Activated CD8-positive, alpha-beta T cell treated with anti-CD3 and anti-CD28 coated beads, Interleukin-2, amount 10 ng/mL, durations not matched to agents 7 days and 5 days (primary cell): ENCODE measurements around the gene R3HDML. TPM values are rescaled to one million over a fixed set of nuclear protein-coding genes. Genes with fewer than 3 reads are reported as not detected.
"Not testable (repeated sequence)": the region's sequence is repeated elsewhere in the genome, so short reads cannot be mapped to it uniquely, and the experiment has no call there.

Source experiments
- ATAC-seq: fragments of 150-1000 bp; cut with Tn5 transposase; one replicate; pipeline ENCODE4 v1.10.0; 2021; ENCODE audit warnings: moderate library complexity
- CTCF ChIA-PET: fragments of 350-600 bp; sonication (Branson Sonifier 250); formaldehyde crosslinking; loops from one replicate; lab custom pipeline; 2021; ENCODE audit warnings: antibody characterized with exemption; lab: Charles Lee
- POLR2A ChIA-PET: fragments of 350-600 bp; sonication (Branson Sonifier 250); formaldehyde crosslinking; loops from one replicate; lab custom pipeline; 2021; ENCODE audit warnings: antibody characterized with exemption; lab: Charles Lee
- DNase-seq: peaks from one replicate; pipeline ENCODE4 v3.0.0-alpha.2; 2020
- H3K27ac Mint-ChIP-seq: one replicate; pipeline ENCODE4 v1.8.0; 2021; ENCODE audit warnings: mild to moderate bottlenecking, mixed read lengths
- H3K27me3 Mint-ChIP-seq: one replicate; pipeline ENCODE4 v1.8.0; 2021; ENCODE audit warnings: low read depth, mixed read lengths
- H3K36me3 Mint-ChIP-seq: one replicate; pipeline ENCODE4 v1.8.0; 2021; ENCODE audit warnings: low read depth, mixed read lengths
- H3K4me1 Mint-ChIP-seq: one replicate; pipeline ENCODE4 v1.8.0; 2021; ENCODE audit warnings: low read depth, mixed read lengths
- H3K4me3 Mint-ChIP-seq: one replicate; pipeline ENCODE4 v1.8.0; 2021; ENCODE audit warnings: mild to moderate bottlenecking, mixed read lengths
- H3K9me3 Mint-ChIP-seq: one replicate; pipeline ENCODE4 v1.8.0; 2022; ENCODE audit warnings: mixed read lengths; ENCODE audit not compliant: insufficient read depth
- total RNA-seq, 2 experiments: library from RNA; stranded (reverse); gene quantifications; one replicate each; pipeline ENCODE4 v1.2.3, GENCODE V29; 2021

R3HDML gene
- total RNA-seq, 2 experiments from 2014 or later: not detected

- POLR2A ChIA-PET: no interaction called here
- Mint-ChIP-seq H3K4me3 (no peak overlapping the region), H3K27ac (no peak overlapping the region), H3K9me3 (no peaks in the 10 kb centered on the region), H3K4me1 (no peaks in the 10 kb centered on the region), H3K27me3 (peaks cover 4% of the 10 kb centered on the region), H3K36me3 (no peaks in the 10 kb centered on the region)
- no peak for DNase-seq
- CTCF ChIA-PET: no interaction called here
- no peak for ATAC-seq
Observed at GRCh38 chr20:44334306-44334705, 2.5 kb upstream of the R3HDML start.

DNA sequence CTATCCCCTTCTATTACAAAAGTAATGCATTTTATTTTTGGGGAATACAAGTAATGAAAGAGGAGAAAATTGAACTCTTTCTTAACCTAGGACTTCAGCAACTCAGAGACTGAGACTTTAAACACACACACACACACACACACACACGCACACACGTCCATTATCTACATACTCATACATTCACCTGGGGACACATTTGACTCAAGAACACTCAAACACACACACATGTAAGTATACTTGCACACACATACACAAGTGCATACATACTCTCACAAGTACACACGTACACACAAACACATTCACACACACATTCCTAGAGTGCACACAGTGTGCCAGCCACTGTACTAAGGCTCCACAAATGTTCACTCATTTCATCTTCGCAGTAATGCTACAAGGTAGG lies 2.1 kb upstream of the R3HDML start:
- no peaks in the 10 kb centered on the region for H3K9me3 Mint-ChIP-seq
- no peaks in the 10 kb centered on the region for H3K36me3 Mint-ChIP-seq
- CTCF ChIA-PET: no interaction called here
- H3K4me1 Mint-ChIP-seq: no peaks in the 10 kb centered on the region
- H3K27me3 Mint-ChIP-seq: peaks cover 4% of the 10 kb centered on the region
- DNase-seq: no peak
- no peak overlapping the region for H3K4me3 Mint-ChIP-seq
- POLR2A ChIA-PET: no interaction called here
- no peak overlapping the region for H3K27ac Mint-ChIP-seq
- ATAC-seq: no peak

DNA sequence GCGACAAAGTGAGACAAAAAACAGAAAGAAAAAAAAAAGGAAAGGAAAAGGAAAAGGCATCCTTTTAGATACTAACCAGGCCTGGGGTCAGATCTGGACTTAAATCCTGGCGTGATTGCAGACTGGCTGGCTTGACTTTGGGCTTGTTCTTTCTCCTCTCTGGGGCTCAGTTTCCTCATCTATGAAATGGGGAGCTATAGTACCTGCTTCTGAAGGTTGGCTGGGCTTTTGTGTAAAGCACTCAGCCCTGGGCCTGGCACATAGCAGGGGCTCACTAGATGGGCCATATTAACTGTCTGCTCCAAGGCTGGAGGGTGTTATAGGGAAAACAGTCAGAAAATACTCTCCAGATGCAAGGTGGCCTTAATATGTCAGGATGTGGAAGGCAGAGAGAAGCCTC lies 1.2 kb upstream of the R3HDML start:
- no peak overlapping the region for H3K4me3 Mint-ChIP-seq
- no peak for DNase-seq
- H3K9me3 Mint-ChIP-seq: no peaks in the 10 kb centered on the region
- no peak overlapping the region for H3K27ac Mint-ChIP-seq
- POLR2A ChIA-PET: no interaction called here
- no peaks in the 10 kb centered on the region for H3K4me1 Mint-ChIP-seq
- CTCF ChIA-PET: no interaction called here
- H3K36me3 Mint-ChIP-seq: no peaks in the 10 kb centered on the region
- no peak for ATAC-seq
- H3K27me3 Mint-ChIP-seq: peaks cover 4% of the 10 kb centered on the region

- no peaks in the 10 kb centered on the region for H3K36me3 Mint-ChIP-seq
- ATAC-seq (no peak), DNase-seq (no peak)
- H3K27me3 Mint-ChIP-seq: peaks cover 4% of the 10 kb centered on the region
- ChIA-PET CTCF (no interaction called here), POLR2A (no interaction called here)
- no peak overlapping the region for H3K4me3 Mint-ChIP-seq
- no peak overlapping the region for H3K27ac Mint-ChIP-seq
- H3K4me1 Mint-ChIP-seq: no peaks in the 10 kb centered on the region
- no peaks in the 10 kb centered on the region for H3K9me3 Mint-ChIP-seq
Observed at GRCh38 chr20:44336086-44336485, 757 bp upstream of the R3HDML start.

DNA sequence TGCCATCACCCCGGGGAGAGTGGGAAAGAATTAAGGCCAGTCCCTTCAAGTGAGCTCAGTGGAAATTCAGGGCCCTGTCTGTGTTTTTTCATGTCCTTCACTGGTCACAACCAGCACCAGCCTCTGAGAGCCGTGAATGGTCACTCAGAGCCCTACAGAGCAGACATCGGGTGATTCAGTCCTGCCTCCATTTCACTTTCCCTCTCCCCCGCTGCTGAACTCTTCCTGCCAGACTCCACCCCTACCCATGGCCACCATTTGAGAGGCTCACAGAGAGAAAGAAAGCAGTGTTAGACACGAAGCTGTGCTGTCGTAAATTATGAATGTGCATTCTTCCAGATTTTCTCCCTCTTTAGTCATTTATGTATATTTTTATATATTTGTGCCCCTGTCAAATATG lies 5.4 kb downstream of the R3HDML start:
- DNase-seq (no peak), ATAC-seq (no peak)
- Mint-ChIP-seq H3K36me3 (no peaks in the 10 kb centered on the region), H3K4me3 (no peak overlapping the region), H3K27me3 (no peaks in the 10 kb centered on the region), H3K27ac (no peak overlapping the region), H3K9me3 (no peaks in the 10 kb centered on the region), H3K4me1 (no peaks in the 10 kb centered on the region)
- ChIA-PET CTCF (no interaction called here), POLR2A (no interaction called here)

DNA sequence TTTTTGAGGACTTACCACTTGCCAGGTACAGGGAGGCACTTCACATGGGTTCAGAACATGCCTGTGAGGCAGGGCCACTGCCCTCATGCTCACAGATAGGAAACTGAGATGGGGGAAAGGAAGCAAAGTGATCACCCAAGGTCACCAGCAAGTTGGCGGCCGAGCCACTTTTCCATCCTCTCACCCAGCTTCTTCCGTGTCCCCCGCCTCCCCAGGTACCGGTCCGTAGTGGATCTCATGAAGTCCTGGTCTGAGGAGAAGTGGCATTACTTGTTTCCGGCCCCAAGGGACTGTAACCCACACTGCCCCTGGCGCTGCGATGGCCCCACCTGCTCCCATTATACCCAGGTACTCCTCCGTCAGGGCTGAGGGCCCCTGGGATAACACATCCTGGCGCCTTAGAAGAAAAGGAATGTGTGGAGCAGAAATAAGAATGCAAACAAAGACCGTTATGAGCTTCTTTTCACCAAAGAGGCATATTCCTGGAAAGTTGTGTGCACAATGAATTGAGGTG lies 6.4 kb downstream of the R3HDML start:
- DNase-seq (no peak), ATAC-seq (no peak)
- H3K9me3 Mint-ChIP-seq: no peaks in the 10 kb centered on the region
- H3K27ac Mint-ChIP-seq: no peak overlapping the region
- ChIA-PET POLR2A (no interaction called here), CTCF (no interaction called here)
- no peaks in the 10 kb centered on the region for H3K4me1 Mint-ChIP-seq
- H3K27me3 Mint-ChIP-seq: no peaks in the 10 kb centered on the region
- H3K4me3 Mint-ChIP-seq: no peak overlapping the region
- H3K36me3 Mint-ChIP-seq: no peaks in the 10 kb centered on the region

DNA sequence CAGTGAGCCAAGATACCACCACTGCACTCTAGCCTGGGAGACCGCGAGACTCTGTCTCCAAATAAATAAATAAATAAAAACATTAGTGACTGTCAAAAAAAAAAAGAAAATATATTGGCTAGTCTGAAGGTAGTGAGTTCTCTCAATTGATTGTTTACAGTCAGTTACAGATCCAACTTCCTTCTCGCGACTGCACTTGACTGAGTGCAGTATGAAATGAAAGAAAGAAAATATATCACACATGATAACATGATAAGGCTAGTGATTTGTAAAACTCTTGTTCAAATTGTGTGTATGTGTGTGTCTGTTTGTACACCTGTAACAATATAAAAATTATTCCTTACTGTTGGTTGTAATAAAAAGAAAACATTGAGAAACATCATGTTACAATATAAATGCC lies 7.9 kb downstream of the R3HDML start:
- Mint-ChIP-seq H3K27me3 (no peaks in the 10 kb centered on the region), H3K27ac (no peak overlapping the region), H3K4me3 (no peak overlapping the region), H3K36me3 (no peaks in the 10 kb centered on the region), H3K4me1 (no peaks in the 10 kb centered on the region), H3K9me3 (no peaks in the 10 kb centered on the region)
- POLR2A ChIA-PET: no interaction called here
- ATAC-seq (no peak), DNase-seq (no peak)
- CTCF ChIA-PET: no interaction called here

GRCh38 chr20:44345147-44345546 lies 8.3 kb downstream of the R3HDML start:
- Mint-ChIP-seq H3K36me3 (no peaks in the 10 kb centered on the region), H3K27ac (no peak overlapping the region), H3K4me1 (no peaks in the 10 kb centered on the region), H3K9me3 (no peaks in the 10 kb centered on the region), H3K4me3 (no peak overlapping the region), H3K27me3 (no peaks in the 10 kb centered on the region)
- ChIA-PET POLR2A (no interaction called here), CTCF (no interaction called here)
- ATAC-seq (no peak), DNase-seq (no peak)

- H3K27ac Mint-ChIP-seq, H3K36me3 Mint-ChIP-seq, H3K9me3 Mint-ChIP-seq, CTCF ChIA-PET, H3K4me3 Mint-ChIP-seq, ATAC-seq, DNase-seq, POLR2A ChIA-PET, H3K27me3 Mint-ChIP-seq, H3K4me1 Mint-ChIP-seq: not testable (repeated sequence)
Observed at GRCh38 chr20:44345941-44346340, 9.1 kb downstream of the R3HDML start.

DNA sequence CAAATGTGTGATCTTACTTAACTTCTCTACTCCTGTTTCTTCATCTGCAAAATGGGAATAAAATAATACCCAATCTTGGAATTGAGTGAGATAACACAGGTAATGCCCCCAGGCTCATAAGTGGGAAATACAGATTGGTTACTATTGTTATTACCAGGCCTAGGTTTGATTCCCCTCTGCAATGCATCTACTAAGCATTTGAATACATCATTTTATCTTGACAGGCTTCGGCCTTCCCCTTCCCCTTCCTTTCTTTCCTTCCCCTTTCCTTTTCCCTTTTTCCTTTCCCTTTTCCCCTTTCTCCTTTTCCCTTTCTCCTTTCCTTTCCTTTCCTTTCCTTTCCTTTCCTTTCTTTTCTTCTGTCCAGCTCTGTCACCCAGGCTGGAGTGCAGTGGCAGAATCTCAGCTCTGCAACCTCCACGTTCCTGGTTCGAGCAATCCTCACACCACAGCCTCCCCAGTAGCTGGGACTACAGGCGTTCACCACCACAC lies 11.4 kb downstream of the R3HDML start:
- H3K4me3 Mint-ChIP-seq: no peak overlapping the region
- H3K27ac Mint-ChIP-seq: no peak overlapping the region
- H3K4me1 Mint-ChIP-seq: peaks cover 9% of the 10 kb centered on the region
- no peaks in the 10 kb centered on the region for H3K9me3 Mint-ChIP-seq
- DNase-seq (no peak), ATAC-seq (no peak)
- POLR2A ChIA-PET: no interaction called here
- H3K27me3 Mint-ChIP-seq: no peaks in the 10 kb centered on the region
- CTCF ChIA-PET: interaction anchor here (1.6 kb wide), 1 partner anchor 132 kb away, joined by 3 read pairs; no protein-coding TSS in a partner anchor
- no peaks in the 10 kb centered on the region for H3K36me3 Mint-ChIP-seq

DNA sequence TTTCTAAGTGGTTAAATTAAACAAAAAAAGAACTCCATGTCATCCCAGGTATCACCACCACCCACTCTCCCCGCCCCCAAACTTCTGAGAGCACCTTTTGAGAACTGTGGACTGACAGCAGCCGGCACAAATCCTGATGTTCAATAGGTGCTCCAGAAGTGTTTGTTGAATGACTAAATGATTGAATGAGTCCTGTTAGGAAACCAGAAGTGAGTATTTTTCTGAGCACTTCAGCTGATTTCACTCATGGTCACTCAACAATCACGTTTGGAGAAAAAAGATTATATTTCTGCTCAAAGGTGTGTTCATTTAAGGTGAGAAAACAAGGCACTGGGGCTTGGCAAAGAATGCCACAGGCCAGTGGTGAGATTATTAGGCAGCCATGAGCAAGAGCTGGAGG lies 12.5 kb downstream of the R3HDML start:
- POLR2A ChIA-PET: no interaction called here

GRCh38 chr20:44350567-44350966 lies 13.7 kb downstream of the R3HDML start:
- no peak overlapping the region for H3K4me3 Mint-ChIP-seq
- H3K9me3 Mint-ChIP-seq: no peaks in the 10 kb centered on the region
- no peaks in the 10 kb centered on the region for H3K36me3 Mint-ChIP-seq
- H3K27me3 Mint-ChIP-seq: no peaks in the 10 kb centered on the region
- peaks cover 9% of the 10 kb centered on the region for H3K4me1 Mint-ChIP-seq
- ChIA-PET CTCF (no interaction called here), POLR2A (no interaction called here)
- ATAC-seq: no peak
- DNase-seq: no peak
- no peak overlapping the region for H3K27ac Mint-ChIP-seq

More for the DNA sequence above, 12.5 kb downstream of the R3HDML start:
- Mint-ChIP-seq H3K27me3 (no peaks in the 10 kb centered on the region), H3K9me3 (no peaks in the 10 kb centered on the region), H3K4me1 (peaks cover 9% of the 10 kb centered on the region), H3K4me3 (no peak overlapping the region), H3K27ac (no peak overlapping the region), H3K36me3 (no peaks in the 10 kb centered on the region)
- CTCF ChIA-PET: no interaction called here
- no peak for DNase-seq
- ATAC-seq: no peak

DNA sequence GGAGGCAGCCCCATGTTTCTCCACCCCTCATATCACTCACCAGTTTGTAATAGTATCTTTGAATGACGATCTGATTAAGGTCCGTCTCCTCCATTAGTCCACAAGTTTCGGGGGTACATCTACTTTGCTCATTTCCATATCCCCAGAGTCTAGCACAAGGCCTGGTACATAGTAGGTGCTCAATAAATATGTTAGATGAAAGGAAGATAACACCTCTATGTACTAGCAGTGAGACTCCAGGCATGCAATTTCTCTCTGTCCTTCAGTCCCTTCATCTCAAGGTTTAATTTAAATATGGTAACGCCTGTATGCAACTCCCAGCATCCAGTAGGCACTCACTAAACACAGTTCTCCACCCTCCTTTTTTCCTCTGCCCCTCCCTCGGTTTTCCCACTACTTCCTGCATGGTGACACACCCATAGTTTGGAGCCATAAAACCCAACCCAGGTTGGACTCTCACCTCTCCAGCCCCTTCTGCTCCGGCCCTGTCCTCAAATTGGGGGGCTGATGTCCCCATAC lies 18.2 kb downstream of the R3HDML start:
- ChIA-PET POLR2A (no interaction called here), CTCF (interaction anchor here (1.1 to 1.4 kb wide), 2 partner anchors 29 to 165 kb away, joined by 3 to 5 read pairs; no protein-coding TSS in a partner anchor)
- no peak overlapping the region for H3K27ac Mint-ChIP-seq

More for the DNA sequence above, 18.2 kb downstream of the R3HDML start:
- ATAC-seq (no peak), DNase-seq (no peak)
- Mint-ChIP-seq H3K4me1 (peaks cover 9% of the 10 kb centered on the region), H3K36me3 (no peaks in the 10 kb centered on the region), H3K9me3 (no peaks in the 10 kb centered on the region), H3K27me3 (peaks cover 2% of the 10 kb centered on the region), H3K4me3 (no peak overlapping the region)
